22Rv1 (cell line): Measurements from ENCODE around the gene JTB.

Source experiments
- H3K27ac ChIP-seq: fragments of 450-650 bp; 2 replicates; pipeline ENCODE4 v1.5.1; 2017
- ZFX ChIP-seq: fragments of 450-650 bp; IDR thresholded peaks from 2 replicates; pipeline ENCODE4 v1.6.1; 2017; ENCODE audit warnings: antibody characterized with exemption, borderline replicate concordance
- TF ChIP-seq, protein P1 (sequence below): fragments of 450-650 bp; IDR thresholded peaks from 2 replicates; pipeline ENCODE4 v1.5.1; 2017; ENCODE audit warnings: mild to moderate bottlenecking

JTB gene

DNA sequence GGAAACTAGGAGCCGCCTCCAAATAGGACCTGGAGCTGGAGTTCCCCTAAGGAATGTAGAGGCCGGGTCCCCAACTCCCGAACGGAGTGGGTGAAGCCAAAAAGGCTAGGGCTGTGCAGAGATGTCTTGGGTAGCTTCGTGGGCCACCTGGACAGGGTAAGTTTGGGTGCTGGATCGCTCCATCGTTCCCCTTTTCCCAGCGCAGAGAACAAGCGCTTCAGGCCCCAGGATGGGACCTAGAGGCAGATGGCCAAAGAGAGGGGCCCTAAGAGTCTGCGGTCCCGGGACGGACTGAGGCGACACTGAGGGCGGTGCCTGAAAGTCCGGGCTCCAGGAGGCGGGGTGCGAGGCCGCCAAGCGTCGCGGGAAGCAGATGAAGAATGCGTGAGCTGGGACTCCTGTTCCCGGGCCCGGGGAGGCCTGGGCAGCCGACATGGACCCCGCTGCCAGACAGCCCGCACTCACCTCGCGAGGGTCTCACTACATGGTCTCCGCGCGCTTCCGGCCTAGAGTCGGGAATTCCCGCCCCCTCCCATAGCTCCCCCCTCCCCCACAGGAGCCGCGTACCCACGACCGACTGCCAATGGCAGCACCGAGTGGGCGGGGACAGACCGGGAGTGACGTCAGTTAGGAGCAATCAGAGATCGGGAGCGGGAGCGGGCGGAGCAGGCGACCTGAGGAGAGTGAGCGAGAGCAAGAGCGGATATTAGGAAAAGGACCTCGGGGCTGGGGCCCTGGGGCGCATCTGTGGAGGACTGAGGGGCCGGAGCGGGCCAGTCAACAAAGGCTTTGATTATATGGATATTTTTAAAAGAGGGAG lies 14.2 kb downstream of the JTB start, which contains the start of gene SLC39A1:
TSS of gene SLC39A1 (minus strand) at position 508 of the 820 bp plus-strand sequence. CDS start 822 bp downstream, outside the sequence.
- peak within 1 kb of the TSS; percentile 100 for H3K27ac ChIP-seq
- TF ChIP-seq ZFX = no peak
- TF ChIP-seq, protein P1, sequence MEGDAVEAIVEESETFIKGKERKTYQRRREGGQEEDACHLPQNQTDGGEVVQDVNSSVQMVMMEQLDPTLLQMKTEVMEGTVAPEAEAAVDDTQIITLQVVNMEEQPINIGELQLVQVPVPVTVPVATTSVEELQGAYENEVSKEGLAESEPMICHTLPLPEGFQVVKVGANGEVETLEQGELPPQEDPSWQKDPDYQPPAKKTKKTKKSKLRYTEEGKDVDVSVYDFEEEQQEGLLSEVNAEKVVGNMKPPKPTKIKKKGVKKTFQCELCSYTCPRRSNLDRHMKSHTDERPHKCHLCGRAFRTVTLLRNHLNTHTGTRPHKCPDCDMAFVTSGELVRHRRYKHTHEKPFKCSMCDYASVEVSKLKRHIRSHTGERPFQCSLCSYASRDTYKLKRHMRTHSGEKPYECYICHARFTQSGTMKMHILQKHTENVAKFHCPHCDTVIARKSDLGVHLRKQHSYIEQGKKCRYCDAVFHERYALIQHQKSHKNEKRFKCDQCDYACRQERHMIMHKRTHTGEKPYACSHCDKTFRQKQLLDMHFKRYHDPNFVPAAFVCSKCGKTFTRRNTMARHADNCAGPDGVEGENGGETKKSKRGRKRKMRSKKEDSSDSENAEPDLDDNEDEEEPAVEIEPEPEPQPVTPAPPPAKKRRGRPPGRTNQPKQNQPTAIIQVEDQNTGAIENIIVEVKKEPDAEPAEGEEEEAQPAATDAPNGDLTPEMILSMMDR = no peak

GRCh38 chr1:153962088-153963029 lies 15.1 kb downstream of the JTB start:
- no peak for TF ChIP-seq ZFX
- TF ChIP-seq, protein P1 = no peak
- peak overlapping the region; percentile 100 for H3K27ac ChIP-seq

DNA sequence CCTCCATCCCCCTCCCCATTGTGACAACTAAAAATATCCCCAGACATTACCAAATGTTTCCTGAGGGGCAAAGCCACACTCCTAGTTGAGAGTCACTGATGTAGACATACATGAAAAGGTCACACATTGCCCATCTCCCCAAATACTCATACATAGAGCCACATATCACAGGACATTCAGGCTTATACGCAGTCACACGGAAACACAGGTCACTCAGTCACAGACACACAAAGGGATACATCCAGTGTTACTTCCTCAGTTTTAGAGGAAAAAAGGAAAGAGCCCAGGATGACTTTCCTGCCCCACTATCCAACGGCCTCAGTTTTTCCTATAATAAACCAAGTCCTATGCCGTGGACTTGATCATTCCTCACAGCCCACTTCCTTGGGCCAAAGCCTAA lies 16.1 kb downstream of the JTB start:
- TF ChIP-seq ZFX = no peak
- TF ChIP-seq, protein P1 = no peak
- H3K27ac ChIP-seq = peak overlapping the region; percentile 100

DNA sequence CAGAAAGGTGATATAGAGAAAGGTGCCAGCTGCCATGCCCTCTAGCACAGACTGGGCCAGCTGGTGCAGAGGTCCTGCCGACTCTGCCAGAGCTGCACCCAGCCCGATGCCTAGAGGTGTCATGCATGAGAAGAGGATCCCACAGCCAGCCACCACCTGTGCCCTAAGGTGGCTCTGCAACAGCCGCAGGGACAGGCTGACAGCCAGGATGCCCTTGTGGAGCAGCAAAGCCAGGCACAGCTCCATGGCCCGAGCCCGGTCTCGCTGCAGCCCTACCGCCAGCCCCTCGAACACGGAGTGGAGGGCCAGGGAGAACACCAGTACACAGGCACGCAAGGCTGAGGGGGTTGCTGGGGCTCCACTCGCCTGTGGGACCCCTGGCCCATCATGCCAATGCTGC lies 17.3 kb downstream of the JTB start:
- TF ChIP-seq, protein P1 = no peak
- no peak for TF ChIP-seq ZFX
- peak overlapping the region; percentile 100 for H3K27ac ChIP-seq

DNA sequence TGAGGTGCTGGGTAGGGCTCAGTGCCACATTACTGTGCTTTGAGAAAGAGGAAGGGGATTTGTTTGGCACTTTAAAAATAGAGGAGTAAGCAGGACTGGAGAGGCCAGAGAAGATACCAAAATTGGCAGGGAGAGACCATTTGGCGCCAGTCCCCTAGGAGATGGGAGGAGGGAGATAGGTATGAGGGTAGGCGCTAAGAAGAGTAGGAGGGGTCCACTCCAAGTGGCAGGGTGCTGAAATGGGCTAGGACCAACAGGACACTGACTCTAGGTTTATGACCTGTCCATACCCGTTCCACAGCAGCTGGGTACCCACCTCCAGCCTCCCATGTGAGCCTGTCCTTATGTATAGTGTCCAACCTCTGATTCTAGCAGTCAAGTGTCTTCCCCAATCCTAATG lies 18.0 kb downstream of the JTB start:
- peak overlapping the region; percentile 100 for H3K27ac ChIP-seq
- TF ChIP-seq ZFX = no peak
- TF ChIP-seq, protein P1 = no peak

DNA sequence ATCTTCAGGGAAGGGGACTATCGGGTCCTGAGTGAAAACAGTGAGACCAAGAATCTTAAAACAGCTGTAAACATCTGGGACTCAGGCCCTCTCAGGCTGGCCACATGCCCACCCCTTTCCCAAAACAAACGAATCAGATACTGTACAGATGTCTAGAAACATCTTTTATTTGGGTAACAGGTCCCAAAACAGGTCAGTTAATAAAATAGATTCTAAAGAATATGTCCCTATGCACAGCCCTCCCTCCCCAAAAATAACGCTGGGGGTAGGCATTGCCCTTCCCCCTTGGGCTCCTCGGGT lies 18.6 kb downstream of the JTB start:
- H3K27ac ChIP-seq = peak overlapping the region; percentile 100
- TF ChIP-seq, protein P1 = no peak
- TF ChIP-seq ZFX = no peak
